ENCODE data around the gene CDKAL1. TPM values are rescaled to one million over a fixed set of nuclear protein-coding genes. Genes with fewer than 3 reads are reported as not detected.

CDKAL1 gene
- total and polyA plus RNA-seq, 9 of the 15 experiments (the other 6 are each of a cell fraction or from before 2014, with no cell fraction given), result 11.2 to 36.3 (median 20.1) TPM

DNA sequence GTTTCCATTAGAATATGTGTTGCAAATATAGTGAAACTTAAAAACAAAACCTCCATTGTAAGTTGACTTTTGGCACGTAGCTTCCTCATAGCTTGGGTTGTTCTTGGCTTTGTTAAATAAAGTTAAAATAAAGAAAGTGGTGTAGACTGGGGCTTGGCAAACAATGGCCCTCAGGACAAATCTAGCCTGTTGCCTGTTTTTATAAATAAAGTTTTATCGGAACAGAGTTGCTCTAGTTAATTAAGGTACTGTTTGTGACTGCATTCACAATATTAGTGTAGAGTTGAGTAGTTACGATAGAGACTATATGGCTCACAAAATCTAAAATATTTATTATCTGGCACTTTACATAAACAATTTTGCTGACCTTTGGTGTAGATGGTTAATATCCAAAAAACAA is 168.8 kb downstream of the CDKAL1 start (continued):
- no peak for TF ChIP-seq ZNF282 (CRISPR knock-in tag; IDR thresholded peaks at IDR 0.05)

DNA sequence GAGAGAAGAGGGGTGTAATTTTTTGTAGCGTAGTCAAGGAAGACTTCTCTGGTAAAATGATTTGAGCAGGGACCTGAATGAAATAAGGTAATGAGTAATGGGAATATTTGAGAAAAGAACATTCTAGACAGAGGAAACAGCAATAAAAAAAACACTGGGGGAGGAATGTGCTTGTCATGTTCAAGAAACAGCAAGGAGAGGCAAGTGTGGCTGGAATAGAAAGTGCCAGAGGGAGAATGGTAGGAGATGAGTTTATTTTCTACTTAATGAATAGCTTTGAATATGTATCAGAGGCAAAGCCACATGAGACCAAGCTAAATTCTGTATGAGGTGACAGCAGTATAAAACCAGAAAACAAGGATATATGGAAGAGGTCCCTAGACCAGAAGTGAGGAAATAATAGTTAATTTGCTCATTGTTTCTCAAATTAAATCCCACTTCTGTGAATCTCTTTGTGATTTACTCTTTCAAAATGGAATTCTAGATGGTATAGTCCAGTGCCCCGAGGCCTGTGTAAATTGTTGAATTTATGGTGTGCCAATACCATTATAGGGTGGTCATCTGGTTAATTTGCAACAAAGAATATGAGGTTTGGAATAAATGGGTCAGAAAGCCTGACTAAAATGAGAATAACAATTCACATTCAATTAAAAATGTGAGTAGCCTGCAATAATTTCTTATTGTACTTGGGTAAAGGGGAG is 170.2 kb downstream of the CDKAL1 start:
- ATAC-seq (no peak), FAIRE-seq (no peak), DNase-seq (ENCODE audit: extremely low read depth in 1 of 4, low spot score in 3 of 4) (no peak)
- ChIA-PET POLR2A (interaction anchor here (0.7 to 1.4 kb wide), 3 partner anchors 11 to 23 kb away, joined by 3 to 4 read pairs (median 3); no protein-coding TSS in a partner anchor), CTCF (ENCODE audit: low intra/inter-chr PET ratio) (no interaction called here)
- H3K4me1 ChIP-seq (replicated peaks in 1 of 2; ENCODE audit: control insufficient read depth in 2 of 2, insufficient read depth in 2 of 2, low read length in 2 of 2), result peaks cover 0 to 4% of the 10 kb centered on the region in 2 experiments; a peak in 3 of 5 replicates
- TF ChIP-seq, protein P1, sequence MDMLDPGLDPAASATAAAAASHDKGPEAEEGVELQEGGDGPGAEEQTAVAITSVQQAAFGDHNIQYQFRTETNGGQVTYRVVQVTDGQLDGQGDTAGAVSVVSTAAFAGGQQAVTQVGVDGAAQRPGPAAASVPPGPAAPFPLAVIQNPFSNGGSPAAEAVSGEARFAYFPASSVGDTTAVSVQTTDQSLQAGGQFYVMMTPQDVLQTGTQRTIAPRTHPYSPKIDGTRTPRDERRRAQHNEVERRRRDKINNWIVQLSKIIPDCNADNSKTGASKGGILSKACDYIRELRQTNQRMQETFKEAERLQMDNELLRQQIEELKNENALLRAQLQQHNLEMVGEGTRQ (CRISPR knock-in tag; IDR thresholded peaks at IDR 0.05), result no peak
- no peak for TF ChIP-seq GABPA (tag; conservative IDR thresholded peaks at IDR 0.05; ENCODE audit: low read depth)
- TF ChIP-seq, protein P2, sequence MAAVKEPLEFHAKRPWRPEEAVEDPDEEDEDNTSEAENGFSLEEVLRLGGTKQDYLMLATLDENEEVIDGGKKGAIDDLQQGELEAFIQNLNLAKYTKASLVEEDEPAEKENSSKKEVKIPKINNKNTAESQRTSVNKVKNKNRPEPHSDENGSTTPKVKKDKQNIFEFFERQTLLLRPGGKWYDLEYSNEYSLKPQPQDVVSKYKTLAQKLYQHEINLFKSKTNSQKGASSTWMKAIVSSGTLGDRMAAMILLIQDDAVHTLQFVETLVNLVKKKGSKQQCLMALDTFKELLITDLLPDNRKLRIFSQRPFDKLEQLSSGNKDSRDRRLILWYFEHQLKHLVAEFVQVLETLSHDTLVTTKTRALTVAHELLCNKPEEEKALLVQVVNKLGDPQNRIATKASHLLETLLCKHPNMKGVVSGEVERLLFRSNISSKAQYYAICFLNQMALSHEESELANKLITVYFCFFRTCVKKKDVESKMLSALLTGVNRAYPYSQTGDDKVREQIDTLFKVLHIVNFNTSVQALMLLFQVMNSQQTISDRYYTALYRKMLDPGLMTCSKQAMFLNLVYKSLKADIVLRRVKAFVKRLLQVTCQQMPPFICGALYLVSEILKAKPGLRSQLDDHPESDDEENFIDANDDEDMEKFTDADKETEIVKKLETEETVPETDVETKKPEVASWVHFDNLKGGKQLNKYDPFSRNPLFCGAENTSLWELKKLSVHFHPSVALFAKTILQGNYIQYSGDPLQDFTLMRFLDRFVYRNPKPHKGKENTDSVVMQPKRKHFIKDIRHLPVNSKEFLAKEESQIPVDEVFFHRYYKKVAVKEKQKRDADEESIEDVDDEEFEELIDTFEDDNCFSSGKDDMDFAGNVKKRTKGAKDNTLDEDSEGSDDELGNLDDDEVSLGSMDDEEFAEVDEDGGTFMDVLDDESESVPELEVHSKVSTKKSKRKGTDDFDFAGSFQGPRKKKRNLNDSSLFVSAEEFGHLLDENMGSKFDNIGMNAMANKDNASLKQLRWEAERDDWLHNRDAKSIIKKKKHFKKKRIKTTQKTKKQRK (IDR thresholded peaks at IDR 0.05; ENCODE audit: borderline replicate concordance, low read depth, low read length), result no peak
- TF ChIP-seq ZNF12 (CRISPR knock-in tag; IDR thresholded peaks at IDR 0.05), result no peak
- no peak for TF ChIP-seq SP2 (IDR thresholded peaks at IDR 0.05; ENCODE audit: extremely low read depth, low read depth, low read length, poor library complexity, severe bottlenecking)
- TF ChIP-seq RB1 (IDR thresholded peaks at IDR 0.05; ENCODE audit: low read depth), result no peak
- TF ChIP-seq NFIX (CRISPR knock-in tag; IDR thresholded peaks at IDR 0.05; ENCODE audit: low read depth), result no peak
- TF ChIP-seq, protein P3, sequence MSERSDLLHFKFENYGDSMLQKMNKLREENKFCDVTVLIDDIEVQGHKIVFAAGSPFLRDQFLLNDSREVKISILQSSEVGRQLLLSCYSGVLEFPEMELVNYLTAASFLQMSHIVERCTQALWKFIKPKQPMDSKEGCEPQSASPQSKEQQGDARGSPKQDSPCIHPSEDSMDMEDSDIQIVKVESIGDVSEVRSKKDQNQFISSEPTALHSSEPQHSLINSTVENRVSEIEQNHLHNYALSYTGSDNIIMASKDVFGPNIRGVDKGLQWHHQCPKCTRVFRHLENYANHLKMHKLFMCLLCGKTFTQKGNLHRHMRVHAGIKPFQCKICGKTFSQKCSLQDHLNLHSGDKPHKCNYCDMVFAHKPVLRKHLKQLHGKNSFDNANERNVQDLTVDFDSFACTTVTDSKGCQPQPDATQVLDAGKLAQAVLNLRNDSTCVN (CRISPR knock-in tag; IDR thresholded peaks at IDR 0.05), result no peak
- H3K79me2 ChIP-seq (ENCODE audit: control insufficient read depth, insufficient read depth, low read length), result peaks cover 4% of the 10 kb centered on the region; the same call in 2 of the 3 replicates
- H3K9ac ChIP-seq (ENCODE audit: insufficient read depth in 1 of 2, low read depth in 2 of 2, low read length in 2 of 2), result no peak overlapping the region
- H3K4me2 ChIP-seq (ENCODE audit: insufficient read depth, low read length), result no peak overlapping the region
- no peaks in the 10 kb centered on the region for H3K27me3 ChIP-seq (ENCODE audit: control insufficient read depth in 2 of 2, insufficient read depth in 2 of 2, low read length in 2 of 2)
- no peak overlapping the region for H2AFZ ChIP-seq (ENCODE audit: low read depth, low read length)
- H3K27ac ChIP-seq (ENCODE audit: extremely low read depth, low read depth, low read length), result no peak overlapping the region
- intact Hi-C loops (cut with micrococcal nuclease) (no loop called here), in situ Hi-C loops (cut with MboI) (no loop called here)
- no peaks in the 10 kb centered on the region for H4K20me1 ChIP-seq (replicated peaks; ENCODE audit: control insufficient read depth, insufficient read depth, low read length)
- no peaks in the 10 kb centered on the region for H3K36me3 ChIP-seq (ENCODE audit: control insufficient read depth, insufficient read depth, low read length)
- no peak overlapping the region for H3K4me3 ChIP-seq
- WGBS (ENCODE audit: insufficient coverage, low coverage, missing lambda C conversion rate), result 90% methylated on average over 2 of the region's 2 CpGs
- no peaks in the 10 kb centered on the region for H3K9me1 ChIP-seq (ENCODE audit: control insufficient read depth, insufficient read depth, low read length)
- BruUV-seq (replicated peaks), result no TSS peak
- H3K9me3 ChIP-seq (replicated peaks; ENCODE audit: control insufficient read depth, insufficient read depth, low read depth, low read length), result no peaks in the 10 kb centered on the region

Data from K562 (cell line).